Activated naive CD8-positive, alpha-beta T cell treated with anti-CD3 and anti-CD28 coated beads, Interleukin-2, amount 10 ng/mL, durations not matched to agents 7 days and 5 days (primary cell): Measurements from ENCODE around the gene TOB2. TPM values are rescaled to one million over a fixed set of nuclear protein-coding genes. Genes with fewer than 3 reads are reported as not detected.

Source experiments
- ATAC-seq: fragments of 150-1000 bp; cut with Tn5 transposase; one replicate; pipeline ENCODE4 v1.10.0; 2021; ENCODE audit warnings: low read depth, moderate library complexity
- POLR2A ChIA-PET: fragments of 350-600 bp; sonication (Branson Sonifier 250); formaldehyde crosslinking; loops from one replicate; lab custom pipeline; 2021; ENCODE audit warnings: antibody characterized with exemption; lab: Charles Lee
- DNase-seq: peaks from one replicate; pipeline ENCODE4 v3.0.0; 2021
- H3K27ac Mint-ChIP-seq: one replicate; pipeline ENCODE4 v1.8.0; 2022; ENCODE audit warnings: mild to moderate bottlenecking, mixed read lengths
- H3K27me3 Mint-ChIP-seq: one replicate; pipeline ENCODE4 v1.8.0; 2022; ENCODE audit warnings: mild to moderate bottlenecking, moderate library complexity, mixed read lengths
- H3K36me3 Mint-ChIP-seq: one replicate; pipeline ENCODE4 v1.8.0; 2021; ENCODE audit warnings: mild to moderate bottlenecking, mixed read lengths
- H3K4me1 Mint-ChIP-seq: one replicate; pipeline ENCODE4 v1.8.0; 2021; ENCODE audit warnings: mixed read lengths
- H3K4me3 Mint-ChIP-seq: one replicate; pipeline ENCODE4 v1.8.0; 2022; ENCODE audit warnings: mild to moderate bottlenecking, moderate library complexity, mixed read lengths
- H3K9me3 Mint-ChIP-seq: one replicate; pipeline ENCODE4 v1.8.0; 2021; ENCODE audit warnings: mixed read lengths
- total RNA-seq, 2 experiments: library from RNA; stranded (reverse); gene quantifications; one replicate each; pipeline ENCODE4 v1.2.3, GENCODE V29; 2021

TOB2 gene
- total RNA-seq, result 10 to 100 TPM; 35.7 to 35.9 TPM

GRCh38 chr22:41446639-41447434 lies at the start of gene TOB2:
TSS of gene TOB2 (minus strand) at chr22:41446801. CDS start at chr22:41437345, 9,456 bp downstream.
- peak; percentile 97 for DNase-seq
- no peaks in the 10 kb centered on the region for H3K9me3 Mint-ChIP-seq
- peaks cover 3% of the 10 kb centered on the region for H3K36me3 Mint-ChIP-seq
- H3K27me3 Mint-ChIP-seq, result no peaks in the 10 kb centered on the region
- peak within 1 kb of the TSS; percentile 96 for H3K27ac Mint-ChIP-seq
- H3K4me3 Mint-ChIP-seq, result peak within 1 kb of the TSS; percentile 84
- POLR2A ChIA-PET, result interaction anchor here (0.6 to 5.8 kb wide), 31 partner anchors 8 to 718 kb away, joined by 3 to 142 read pairs (median 4); partner anchors contain the start of genes ACO2, DESI1, EP300 and PHF5A
- ATAC-seq, result peak; percentile 57
- H3K4me1 Mint-ChIP-seq, result peaks cover 20% of the 10 kb centered on the region

GRCh38 chr22:41491374-41492100 lies 44.9 kb upstream of the TOB2 start:
- ATAC-seq (no peak), DNase-seq (no peak)
- Mint-ChIP-seq H3K4me1 (peaks cover 5% of the 10 kb centered on the region), H3K4me3 (no peak overlapping the region), H3K9me3 (no peaks in the 10 kb centered on the region), H3K27ac (no peak overlapping the region), H3K27me3 (no peaks in the 10 kb centered on the region), H3K36me3 (peaks cover 4% of the 10 kb centered on the region)
- POLR2A ChIA-PET, result no interaction called here

- no peak overlapping the region for H3K27ac Mint-ChIP-seq
- no peaks in the 10 kb centered on the region for H3K9me3 Mint-ChIP-seq
- peaks cover 9% of the 10 kb centered on the region for H3K4me1 Mint-ChIP-seq
- ATAC-seq, result no peak
- DNase-seq, result no peak
- H3K4me3 Mint-ChIP-seq, result no peak overlapping the region
- POLR2A ChIA-PET, result no interaction called here
- H3K36me3 Mint-ChIP-seq, result peaks cover 4% of the 10 kb centered on the region
- H3K27me3 Mint-ChIP-seq, result no peaks in the 10 kb centered on the region
Measured at GRCh38 chr22:41488596-41489385, 42.2 kb upstream of the TOB2 start.

- no peak overlapping the region for H3K27ac Mint-ChIP-seq
- no peaks in the 10 kb centered on the region for H3K9me3 Mint-ChIP-seq
- peaks cover 11% of the 10 kb centered on the region for H3K4me1 Mint-ChIP-seq
- DNase-seq (no peak), ATAC-seq (no peak)
- no peak overlapping the region for H3K4me3 Mint-ChIP-seq
- peaks cover 4% of the 10 kb centered on the region for H3K36me3 Mint-ChIP-seq
- no peaks in the 10 kb centered on the region for H3K27me3 Mint-ChIP-seq
- POLR2A ChIA-PET, result no interaction called here
Measured at GRCh38 chr22:41488076-41488475, 41.5 kb upstream of the TOB2 start.

- Mint-ChIP-seq H3K27me3 (no peaks in the 10 kb centered on the region), H3K4me3 (no peak overlapping the region), H3K9me3 (no peaks in the 10 kb centered on the region), H3K36me3 (peaks cover 2% of the 10 kb centered on the region), H3K27ac (no peak overlapping the region), H3K4me1 (peaks cover 16% of the 10 kb centered on the region)
- DNase-seq (no peak), ATAC-seq (no peak)
- POLR2A ChIA-PET, result no interaction called here
Measured at GRCh38 chr22:41487037-41487935, 40.7 kb upstream of the TOB2 start.

- ATAC-seq (no peak), DNase-seq (no peak)
- no peak overlapping the region for H3K4me3 Mint-ChIP-seq
- H3K36me3 Mint-ChIP-seq, result peaks cover 2% of the 10 kb centered on the region
- peaks cover 17% of the 10 kb centered on the region for H3K4me1 Mint-ChIP-seq
- POLR2A ChIA-PET, result no interaction called here
- H3K27ac Mint-ChIP-seq, result no peak overlapping the region
- H3K9me3 Mint-ChIP-seq, result no peaks in the 10 kb centered on the region
- no peaks in the 10 kb centered on the region for H3K27me3 Mint-ChIP-seq
Measured at GRCh38 chr22:41485033-41485432, 38.4 kb upstream of the TOB2 start.

GRCh38 chr22:41482319-41482935 lies 35.8 kb upstream of the TOB2 start:
- Mint-ChIP-seq H3K27me3 (no peaks in the 10 kb centered on the region), H3K9me3 (no peaks in the 10 kb centered on the region), H3K27ac (no peak overlapping the region), H3K36me3 (no peaks in the 10 kb centered on the region), H3K4me1 (peaks cover 15% of the 10 kb centered on the region), H3K4me3 (no peak overlapping the region)
- POLR2A ChIA-PET, result no interaction called here
- ATAC-seq, result no peak
- DNase-seq, result no peak

- no peak for DNase-seq
- POLR2A ChIA-PET, result no interaction called here
- H3K4me3 Mint-ChIP-seq, result no peak overlapping the region
- peaks cover 12% of the 10 kb centered on the region for H3K4me1 Mint-ChIP-seq
- ATAC-seq, result no peak
- no peaks in the 10 kb centered on the region for H3K27me3 Mint-ChIP-seq
- no peaks in the 10 kb centered on the region for H3K9me3 Mint-ChIP-seq
- H3K36me3 Mint-ChIP-seq, result no peaks in the 10 kb centered on the region
- no peak overlapping the region for H3K27ac Mint-ChIP-seq
Measured at GRCh38 chr22:41481925-41482318, 35.3 kb upstream of the TOB2 start.

- DNase-seq (no peak), ATAC-seq (no peak)
- peaks cover 12% of the 10 kb centered on the region for H3K4me1 Mint-ChIP-seq
- H3K27ac Mint-ChIP-seq, result no peak overlapping the region
- H3K36me3 Mint-ChIP-seq, result no peaks in the 10 kb centered on the region
- no peak overlapping the region for H3K4me3 Mint-ChIP-seq
- POLR2A ChIA-PET, result no interaction called here
- no peaks in the 10 kb centered on the region for H3K9me3 Mint-ChIP-seq
- no peaks in the 10 kb centered on the region for H3K27me3 Mint-ChIP-seq
Measured at GRCh38 chr22:41481131-41481830, 34.7 kb upstream of the TOB2 start.

GRCh38 chr22:41480397-41480735 lies 33.8 kb upstream of the TOB2 start:
- Mint-ChIP-seq H3K36me3 (no peaks in the 10 kb centered on the region), H3K9me3 (no peaks in the 10 kb centered on the region), H3K27me3 (no peaks in the 10 kb centered on the region), H3K4me1 (peaks cover 9% of the 10 kb centered on the region), H3K4me3 (no peak overlapping the region), H3K27ac (no peak overlapping the region)
- DNase-seq (no peak), ATAC-seq (no peak)
- POLR2A ChIA-PET, result interaction anchor here (2.4 kb wide), 1 partner anchor 12 kb away, joined by 7 read pairs; the partner anchor contains the start of genes ACO2 and PHF5A

- Mint-ChIP-seq H3K27me3 (no peaks in the 10 kb centered on the region), H3K9me3 (no peaks in the 10 kb centered on the region), H3K27ac (no peak overlapping the region), H3K4me3 (no peak overlapping the region), H3K36me3 (no peaks in the 10 kb centered on the region), H3K4me1 (peaks cover 9% of the 10 kb centered on the region)
- POLR2A ChIA-PET, result interaction anchor here (2.4 kb wide), 1 partner anchor 11 kb away, joined by 7 read pairs; the partner anchor contains the start of genes ACO2 and PHF5A
- DNase-seq (no peak), ATAC-seq (no peak)
Measured at GRCh38 chr22:41479671-41480396, 33.2 kb upstream of the TOB2 start.
